Embryonic facial prominence (tissue), 1 donor: ENCODE measurements around the gene SLCO3A1.

Experiments used
- DNase-seq: peaks from one replicate; pipeline ENCODE4 v3.0.0-alpha.2; 2016; ENCODE audit errors: extremely low spot score

The SLCO3A1 gene

DNA sequence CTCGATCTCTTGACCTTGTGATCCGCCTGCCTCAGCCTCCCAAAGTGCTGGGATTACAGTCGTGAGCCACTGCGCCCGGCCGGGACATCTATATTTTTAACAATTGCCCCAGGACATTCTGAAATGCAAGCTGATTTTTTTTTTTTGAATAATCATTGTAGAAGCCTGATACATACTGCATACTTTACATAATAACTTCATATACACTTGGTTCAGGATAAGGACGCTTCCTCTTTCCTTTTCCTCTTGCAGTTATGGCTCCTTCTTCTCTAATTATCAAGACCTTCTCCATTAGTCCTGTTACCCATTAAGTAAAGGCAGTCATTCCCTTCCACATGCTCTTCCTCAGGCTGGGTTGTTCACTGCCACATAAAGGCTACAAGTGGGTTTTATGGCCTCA lies 58.3 kb downstream of the SLCO3A1 start:
- no peak for DNase-seq

DNA sequence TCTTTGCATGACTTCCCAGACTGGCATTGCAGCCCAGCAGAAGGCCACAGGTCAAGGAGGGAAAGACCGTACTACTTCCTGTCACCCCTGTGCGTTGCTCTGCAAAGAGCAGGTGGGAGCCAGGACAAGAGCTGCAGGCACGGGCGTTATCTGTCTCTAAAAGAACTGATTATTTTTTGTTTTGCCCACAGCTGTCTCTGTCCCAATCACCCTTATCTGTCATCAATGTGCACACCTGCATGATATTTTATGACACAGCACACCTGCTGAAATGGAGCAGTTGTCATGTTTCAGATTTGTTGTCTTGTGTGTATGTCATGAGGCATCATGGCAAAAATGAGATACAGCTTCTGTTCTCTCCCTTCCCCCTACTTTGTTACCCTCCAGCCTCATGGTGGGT lies 58.8 kb downstream of the SLCO3A1 start:
- DNase-seq, result no peak

DNA sequence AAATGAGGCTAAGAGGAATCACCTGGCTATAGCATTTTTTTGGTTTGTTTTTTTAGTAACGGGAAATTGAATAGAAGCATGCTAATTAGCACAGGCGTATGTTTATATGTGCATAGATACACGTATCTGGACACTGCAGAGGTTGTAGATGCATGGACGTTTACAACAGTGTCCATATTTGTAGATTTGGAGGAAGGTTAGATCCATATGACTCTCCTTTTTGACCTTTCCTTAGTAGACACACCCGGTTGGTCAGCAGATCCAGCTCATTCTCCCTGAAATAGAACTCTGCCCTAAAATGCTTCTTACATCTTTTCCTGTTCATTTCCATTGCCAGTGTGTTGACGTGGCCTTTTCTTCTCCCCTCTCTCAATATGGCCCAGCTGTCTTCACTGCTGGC lies 60.1 kb downstream of the SLCO3A1 start:
- DNase-seq, result no peak

DNA sequence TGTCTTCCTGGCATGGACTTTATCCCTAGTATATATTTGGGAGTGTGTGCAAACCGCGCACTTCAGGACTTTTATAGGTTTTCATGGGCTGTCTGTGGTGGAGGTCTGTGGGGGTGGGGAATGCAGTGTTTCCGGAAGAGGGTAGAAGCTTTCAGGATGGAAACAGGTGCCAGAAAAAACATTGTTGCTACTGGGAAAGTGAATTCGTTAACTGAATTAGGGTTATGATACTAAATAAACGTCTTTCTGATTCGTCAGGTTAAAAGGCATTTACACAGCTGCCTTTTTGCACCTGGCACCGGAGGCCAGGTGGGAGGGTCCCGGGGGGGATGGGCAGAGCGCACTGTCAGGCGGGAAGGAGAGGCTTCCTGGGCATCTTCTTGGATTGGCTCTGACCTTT lies 62.1 kb downstream of the SLCO3A1 start:
- no peak for DNase-seq

DNA sequence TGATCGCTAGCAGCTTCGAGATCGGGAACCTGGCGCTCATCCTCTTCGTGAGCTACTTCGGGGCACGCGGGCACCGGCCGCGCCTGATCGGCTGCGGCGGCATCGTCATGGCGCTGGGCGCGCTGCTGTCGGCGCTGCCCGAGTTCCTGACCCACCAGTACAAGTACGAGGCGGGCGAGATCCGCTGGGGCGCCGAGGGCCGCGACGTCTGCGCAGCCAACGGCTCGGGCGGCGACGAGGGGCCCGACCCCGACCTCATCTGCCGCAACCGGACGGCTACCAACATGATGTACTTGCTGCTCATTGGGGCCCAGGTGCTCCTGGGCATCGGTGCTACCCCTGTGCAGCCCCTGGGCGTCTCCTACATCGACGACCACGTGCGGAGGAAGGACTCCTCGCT lies 62.5 kb downstream of the SLCO3A1 start:
- no peak for DNase-seq

DNA sequence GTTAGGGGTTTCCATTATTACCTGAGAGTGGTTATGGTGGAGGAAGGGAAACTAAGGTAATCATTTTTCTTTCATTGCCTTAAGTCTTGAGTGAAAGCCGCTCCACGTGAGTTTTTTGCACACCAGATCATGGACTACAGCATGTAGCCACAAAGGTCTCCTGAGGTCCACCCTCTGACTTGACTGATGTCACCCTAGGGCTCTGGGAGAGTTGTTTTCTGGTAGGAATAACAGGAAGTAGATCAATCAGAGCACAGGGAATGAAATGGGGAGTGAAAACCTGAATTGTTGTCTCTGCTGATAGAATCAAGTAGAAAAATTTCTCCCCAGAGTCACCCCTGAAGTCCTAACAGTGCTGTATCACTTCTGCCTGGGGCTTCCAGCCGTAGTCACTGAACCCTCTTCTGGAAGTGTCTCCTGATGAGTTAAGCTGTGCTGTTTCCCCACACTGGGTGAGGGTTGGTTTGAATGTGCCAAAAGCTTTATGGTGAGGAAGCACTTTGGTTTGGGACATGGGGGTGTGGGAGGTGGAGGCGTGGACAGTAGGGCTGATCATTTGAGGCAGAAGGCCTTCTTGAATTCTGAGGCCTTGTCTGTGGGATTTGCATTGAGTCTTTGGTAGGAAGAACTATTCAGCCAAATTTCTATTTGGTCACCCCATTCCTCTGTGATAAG lies 64.3 kb downstream of the SLCO3A1 start:
- no peak for DNase-seq

DNA sequence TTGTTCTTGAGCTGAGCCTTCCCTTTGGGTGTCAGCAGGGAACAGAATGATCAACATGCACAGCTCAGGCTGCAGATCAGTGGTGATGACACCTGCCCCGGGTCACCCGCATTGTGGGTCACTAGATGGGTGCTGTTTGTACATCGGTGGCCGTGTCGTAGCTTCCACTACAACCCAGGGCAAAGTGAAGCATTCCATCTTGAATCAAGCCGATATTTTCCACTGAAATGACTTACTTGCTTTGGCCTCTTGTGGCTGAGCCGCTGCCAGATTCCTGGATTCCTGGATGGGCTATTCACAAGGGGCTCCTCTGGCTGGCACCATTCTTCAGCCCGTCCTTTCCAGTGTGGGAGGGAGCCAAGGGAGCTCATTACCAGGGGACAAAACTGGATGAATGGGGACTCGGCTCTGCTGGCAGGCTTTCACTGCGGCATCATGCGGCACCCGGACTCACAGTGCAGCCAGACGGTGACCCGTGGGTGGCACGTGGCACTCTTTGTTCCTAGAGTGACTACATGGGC lies 65.6 kb downstream of the SLCO3A1 start:
- DNase-seq, result no peak

DNA sequence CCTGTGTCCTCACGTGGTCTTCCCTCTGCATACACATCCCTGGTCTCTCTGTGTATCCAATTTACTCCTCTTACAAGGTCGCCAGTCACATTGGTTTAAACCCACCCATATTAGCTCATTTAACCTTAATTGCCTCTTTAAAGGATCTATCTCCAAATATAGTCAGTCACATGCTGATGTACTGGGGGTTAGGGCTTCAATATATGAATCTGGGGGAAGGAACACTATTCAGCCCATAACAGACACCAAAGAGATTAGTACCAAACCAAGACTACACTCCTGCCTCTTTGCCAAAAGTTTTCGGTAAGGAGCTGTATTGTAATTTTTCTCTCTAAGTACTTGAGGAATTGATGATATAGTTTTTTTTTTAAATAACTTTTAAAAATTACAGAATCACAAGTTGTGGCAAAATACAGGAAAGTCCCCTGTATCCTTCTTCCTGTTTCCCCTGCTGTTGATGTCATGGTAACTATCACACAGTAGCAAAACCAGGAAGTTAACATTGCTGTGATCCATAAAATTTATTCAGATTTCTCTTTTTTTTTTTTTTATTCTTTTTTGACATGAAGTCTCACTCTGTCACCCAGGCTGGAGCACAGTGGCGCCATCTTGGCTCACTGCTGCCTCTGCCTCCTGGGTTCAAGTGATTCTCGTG lies 67.8 kb downstream of the SLCO3A1 start:
- no peak for DNase-seq

DNA sequence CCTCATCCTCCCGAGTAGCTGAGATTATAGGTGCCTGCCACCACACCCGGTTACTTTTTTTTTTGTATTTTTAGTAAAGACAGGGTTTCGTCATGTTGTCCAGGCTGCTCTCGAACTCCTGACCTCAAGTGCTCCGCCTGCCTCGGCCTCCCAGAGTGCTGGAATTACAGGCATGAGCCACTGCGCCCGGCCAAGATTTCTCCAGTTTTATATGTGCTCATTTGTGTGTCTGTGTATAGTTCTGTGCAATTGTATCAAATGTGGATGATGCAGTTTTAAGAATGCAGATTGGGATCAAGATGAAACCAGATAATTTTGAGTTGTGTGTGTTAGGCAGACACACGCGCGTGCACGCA lies 68.3 kb downstream of the SLCO3A1 start:
- DNase-seq, result no peak

DNA sequence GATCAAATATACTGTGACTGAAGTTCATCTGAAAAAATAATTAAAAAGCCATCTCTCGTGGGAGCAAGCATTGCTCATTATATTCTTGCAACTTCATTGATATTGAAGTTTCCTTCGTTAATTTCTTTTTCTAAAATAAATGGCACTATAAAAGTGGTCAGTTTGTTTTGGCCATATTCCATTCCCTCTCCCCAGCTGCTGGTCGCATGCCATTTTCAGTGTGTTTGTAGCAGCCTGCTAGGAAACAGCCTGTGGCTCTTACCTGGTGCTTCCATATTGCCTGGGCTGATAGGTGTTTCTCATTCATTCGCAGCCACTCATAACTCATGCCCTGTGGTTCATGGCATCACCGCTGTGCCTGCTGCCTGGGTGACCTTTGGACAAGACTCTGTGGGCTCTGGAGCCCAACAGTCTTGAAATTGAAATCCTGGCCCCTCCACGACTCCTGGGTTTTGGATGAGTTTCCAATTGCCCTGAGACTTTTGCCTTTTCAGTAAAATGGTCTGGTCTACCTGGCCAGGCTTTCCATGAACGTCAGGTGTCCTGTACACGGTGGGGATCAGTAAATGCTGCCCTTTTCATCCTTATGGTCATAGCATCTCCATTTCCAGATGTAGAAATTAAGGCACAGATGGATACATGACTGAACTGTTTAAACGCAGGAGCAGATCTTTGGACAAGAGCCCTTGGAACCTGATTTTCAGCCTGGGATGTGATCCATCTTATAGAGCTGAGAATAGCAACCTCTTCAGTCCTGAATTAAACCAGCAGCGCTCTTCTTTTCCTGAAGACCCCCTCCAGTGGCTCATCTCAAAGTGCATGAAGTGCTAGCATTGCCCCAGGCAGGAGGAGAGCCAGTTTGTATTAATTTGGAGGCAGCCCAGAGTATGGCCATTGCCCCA lies 69.4 kb downstream of the SLCO3A1 start:
- DNase-seq, result no peak

DNA sequence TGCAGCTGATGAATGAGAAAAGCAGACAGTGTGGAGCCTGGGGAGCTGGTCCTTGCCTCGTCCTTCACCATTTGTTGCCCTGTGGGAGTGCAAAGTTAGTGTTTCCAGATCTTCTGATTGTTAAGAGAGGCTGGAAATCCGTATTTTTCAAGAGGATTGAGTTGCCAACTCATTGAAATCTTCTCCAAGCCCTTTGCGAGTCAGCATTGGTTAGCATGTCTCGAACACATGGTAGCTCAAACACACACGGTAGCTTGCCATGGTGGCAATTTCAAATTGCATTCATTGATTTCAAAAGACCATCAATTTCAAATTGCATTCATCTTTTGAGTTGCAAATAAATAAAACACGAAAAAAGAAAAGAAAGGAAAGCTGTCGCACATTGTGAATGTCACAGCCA lies 70.7 kb downstream of the SLCO3A1 start:
- DNase-seq, result no peak

DNA sequence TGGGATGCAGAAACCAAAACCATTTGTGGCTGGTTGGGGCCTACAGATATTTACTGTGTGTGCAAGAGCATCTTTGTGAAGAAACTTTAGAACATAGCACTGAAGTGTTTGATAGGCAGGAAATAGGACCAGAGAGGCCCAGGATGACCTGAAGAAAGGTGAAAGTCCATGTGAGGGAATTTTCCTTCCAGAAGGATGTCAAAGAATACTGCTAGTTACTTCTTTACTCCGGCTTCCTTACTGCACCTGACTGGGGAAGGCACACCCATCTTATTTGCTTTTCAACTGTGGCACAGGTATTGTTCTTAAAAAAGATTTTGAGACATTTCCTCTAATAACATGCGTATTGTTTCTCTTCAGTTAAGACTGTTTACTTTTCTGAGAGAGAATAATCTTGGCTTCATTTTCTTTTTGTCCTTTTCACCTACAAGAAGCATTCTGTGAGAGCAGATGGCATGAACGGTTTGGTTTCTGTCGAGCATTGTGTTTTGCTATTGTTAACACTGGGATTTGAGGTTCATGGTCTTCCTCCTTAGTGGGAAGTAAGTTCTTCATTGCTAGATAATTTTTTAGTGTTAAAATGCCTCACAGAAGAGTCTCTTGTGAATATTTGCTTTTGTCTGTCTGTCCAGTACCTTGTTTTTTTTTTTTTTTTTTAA lies 71.5 kb downstream of the SLCO3A1 start:
- DNase-seq, result no peak

DNA sequence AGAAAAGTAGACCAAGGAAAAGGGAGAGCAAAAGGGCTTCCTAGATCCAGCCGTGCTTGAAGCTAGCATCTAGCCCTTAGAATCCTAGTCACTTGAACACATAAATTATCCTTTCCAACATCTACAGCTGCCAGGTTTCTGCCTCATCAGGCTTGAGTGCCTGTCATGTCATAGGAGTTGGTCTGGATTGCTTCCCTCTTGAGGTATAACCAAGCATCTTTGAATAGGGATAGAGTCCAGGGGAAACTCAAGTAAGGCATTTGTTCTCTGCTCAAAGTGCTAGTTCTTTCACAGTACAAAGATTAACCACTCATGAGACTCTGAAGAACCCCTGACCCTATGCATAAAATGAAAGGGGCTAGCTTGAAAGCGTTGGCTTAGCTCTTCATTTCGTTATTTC lies 72.3 kb downstream of the SLCO3A1 start:
- DNase-seq, result no peak

DNA sequence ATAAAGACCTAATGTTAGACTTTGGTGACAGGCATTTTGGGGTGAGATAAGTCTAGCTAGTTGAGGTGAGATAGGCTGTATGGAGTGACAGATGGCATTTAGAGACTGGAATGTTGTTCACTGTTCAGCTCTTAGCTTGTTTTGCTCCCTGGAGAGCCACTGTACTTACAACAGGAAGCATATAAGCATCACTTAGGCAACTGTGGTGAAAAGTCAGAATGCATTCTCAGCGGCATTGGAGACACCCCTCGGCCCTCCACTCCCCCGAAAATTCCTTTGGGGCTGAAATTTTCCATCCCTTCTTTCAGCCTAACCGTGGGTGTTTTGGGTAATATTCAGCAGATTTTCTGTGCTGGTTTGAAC lies 73.4 kb downstream of the SLCO3A1 start:
- no peak for DNase-seq

DNA sequence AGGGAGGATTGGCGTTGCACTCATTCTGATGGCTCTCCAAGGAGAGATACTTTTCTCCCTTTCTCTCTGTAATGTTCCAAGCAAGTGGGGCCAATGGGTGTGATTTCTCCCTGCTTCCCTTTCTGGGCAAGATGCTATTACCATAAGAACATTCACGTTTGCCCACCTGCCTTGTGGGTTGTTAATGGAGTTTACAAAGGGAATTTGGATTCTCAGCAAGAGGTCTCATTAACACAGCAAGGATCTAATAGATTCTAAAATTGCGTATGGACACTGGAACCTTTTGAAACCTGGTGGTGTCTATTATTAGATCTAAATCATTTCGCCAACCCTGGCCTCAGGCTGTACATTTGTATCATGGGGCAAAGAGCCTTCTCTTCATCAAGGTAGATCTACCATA lies 74.1 kb downstream of the SLCO3A1 start:
- DNase-seq, result no peak

DNA sequence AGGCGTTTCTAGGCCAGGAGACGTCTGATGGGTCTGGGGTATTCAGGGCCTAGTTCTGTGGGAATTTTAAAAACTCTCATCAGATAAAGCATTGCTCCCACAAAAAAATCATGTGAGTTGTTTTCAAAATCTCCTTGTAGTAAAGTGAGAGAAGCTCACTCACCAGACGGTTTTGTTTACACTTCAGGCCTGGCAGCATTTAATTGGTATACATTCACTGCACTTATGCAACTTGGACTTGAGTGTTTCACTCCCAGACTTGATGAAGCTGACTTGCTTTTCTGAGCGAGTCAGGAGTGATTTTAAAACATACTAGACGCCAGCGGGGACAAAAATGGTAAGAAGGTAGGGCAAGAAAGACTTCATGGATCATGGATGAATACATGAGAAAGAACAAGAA lies 75.2 kb downstream of the SLCO3A1 start:
- no peak for DNase-seq

DNA sequence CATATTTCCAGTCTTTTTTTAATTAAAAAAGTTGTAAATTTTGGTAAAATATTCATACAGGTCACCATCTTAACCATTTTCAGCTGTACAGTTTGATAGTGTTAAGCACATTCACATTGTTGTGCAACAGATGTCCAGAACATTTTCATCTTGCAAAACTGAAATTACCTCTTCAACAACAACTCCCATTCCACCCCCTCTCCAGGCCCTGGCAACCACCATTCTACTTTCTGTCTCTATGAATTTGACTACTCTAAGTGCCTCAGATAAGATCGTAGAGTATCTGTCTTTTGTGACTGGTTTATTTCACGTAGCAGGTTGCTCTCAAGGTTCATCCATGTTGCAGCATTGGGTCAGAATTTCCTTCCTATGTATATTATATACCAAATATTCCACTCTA lies 76.0 kb downstream of the SLCO3A1 start:
- DNase-seq, result no peak

DNA sequence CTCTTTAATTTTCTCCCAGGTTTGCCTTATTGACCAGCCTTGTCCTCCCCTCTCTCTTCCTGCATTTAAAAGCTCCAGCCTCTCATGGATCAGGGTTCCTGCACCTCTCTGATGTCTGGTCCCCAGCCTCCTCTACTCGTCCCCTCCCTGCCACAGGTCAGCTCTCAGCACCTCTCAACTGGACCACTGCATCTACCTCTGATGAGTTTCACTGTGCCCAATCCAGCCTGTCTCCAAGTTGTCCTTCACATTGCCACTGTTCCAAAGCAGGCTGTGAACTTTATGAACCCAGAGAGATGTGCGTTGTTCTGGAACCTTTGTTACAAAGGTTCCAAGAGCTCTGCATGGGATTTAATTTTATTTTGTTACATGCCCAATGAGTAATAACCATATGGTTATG lies 76.6 kb downstream of the SLCO3A1 start:
- no peak for DNase-seq

DNA sequence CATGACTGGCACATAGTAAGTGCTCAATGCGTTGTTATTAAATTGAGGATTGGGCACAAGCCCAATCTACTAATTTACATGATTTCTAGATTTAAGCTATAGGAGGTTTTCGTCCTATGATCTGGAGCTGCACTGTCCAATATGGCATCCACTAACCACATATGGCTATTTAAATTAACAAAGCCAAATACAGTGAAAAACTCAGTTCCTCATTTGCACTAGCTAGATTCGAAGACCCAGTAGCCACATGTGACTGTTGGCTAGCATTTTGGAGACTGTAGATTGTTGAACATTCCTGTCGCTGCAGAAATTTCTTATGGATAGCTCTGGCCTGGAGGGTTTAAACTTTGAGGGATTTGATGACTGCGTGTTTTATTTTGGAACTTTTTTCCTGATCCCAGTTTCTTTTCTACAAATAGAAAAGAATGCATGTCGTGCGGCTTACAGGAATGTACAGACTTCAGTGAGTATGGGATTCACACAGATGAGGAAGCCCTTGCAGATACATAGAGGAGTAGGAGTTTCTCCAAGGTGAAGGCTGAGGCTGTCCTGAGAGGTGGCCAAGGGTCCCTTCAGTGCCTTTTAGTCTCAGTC lies 82.8 kb downstream of the SLCO3A1 start:
- DNase-seq, result no peak

DNA sequence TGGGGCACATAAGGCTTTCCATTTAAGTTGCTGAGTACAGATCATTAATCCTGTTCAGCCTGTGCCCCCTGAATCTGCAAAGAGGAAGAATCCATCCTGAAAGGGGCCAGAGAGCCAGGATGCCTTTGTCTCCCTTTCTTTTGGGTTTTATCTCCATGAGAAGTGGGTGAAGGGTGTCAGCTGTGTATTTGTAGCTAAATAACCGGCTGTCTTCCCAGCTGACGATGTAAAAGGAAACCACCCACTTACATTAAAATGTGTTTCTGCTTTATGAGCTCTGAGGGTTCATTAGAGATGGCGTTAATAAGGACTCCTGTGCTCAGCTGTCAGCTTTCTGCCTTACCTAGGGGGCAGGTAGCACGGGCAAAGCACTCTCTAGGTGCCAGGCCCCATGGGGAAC lies 83.4 kb downstream of the SLCO3A1 start:
- DNase-seq, result no peak

DNA sequence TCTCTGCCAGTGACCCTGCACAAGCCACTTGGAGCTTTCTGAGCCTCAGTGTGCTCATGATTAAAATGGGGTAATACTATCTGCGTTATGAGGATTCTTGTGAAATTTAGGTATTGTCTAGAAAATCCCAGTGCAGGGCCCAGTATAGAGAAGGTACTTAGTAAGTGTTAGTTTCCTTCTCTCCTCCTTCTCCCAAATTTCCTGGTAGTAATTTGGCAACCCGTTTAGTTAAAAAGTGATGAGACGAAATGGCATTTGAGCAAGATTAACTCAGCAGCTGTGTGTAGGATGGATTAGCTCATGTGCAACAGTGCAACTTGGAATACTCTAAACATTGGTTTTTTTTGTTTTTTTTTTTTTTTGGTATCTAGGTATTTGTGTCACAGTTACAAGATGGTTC lies 84.6 kb downstream of the SLCO3A1 start:
- DNase-seq, result no peak

DNA sequence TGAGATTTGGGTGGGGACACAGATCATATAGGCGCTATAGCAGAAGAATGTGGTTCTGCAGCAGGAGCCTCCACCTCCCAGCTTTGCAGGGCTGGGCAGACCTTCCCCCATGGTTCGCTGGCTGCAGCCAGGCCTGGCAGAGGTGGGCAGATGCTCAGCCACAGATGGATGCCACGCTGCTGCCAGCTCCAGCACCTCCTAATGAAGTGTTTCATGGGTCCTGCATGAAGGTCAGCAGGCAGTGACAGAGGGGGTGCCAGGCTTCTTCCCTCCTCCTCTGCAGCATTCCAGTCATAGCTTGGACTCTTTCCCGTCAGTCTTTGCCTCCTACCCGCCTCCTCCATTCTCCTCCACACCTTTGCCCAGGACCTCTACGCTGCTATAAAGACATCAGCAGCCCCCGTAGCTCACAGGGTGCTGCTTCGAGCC lies 85.9 kb downstream of the SLCO3A1 start:
- no peak for DNase-seq
